Measurements from ENCODE around the gene PEMT. TPM values are rescaled to one million over a fixed set of nuclear protein-coding genes. Genes with fewer than 3 reads are reported as not detected.

PEMT gene
- total RNA-seq, 4 donors from 2014 or later: 17.7 to 24.8 (median 20.6) TPM

- DNase-seq (ENCODE audit: extremely low spot score): no peak
- no peaks in the 10 kb centered on the region for H3K9me3 ChIP-seq
- no peak overlapping the region for H3K4me3 ChIP-seq
- 91% methylated on average over 21 of the region's 21 CpGs for WGBS
- peaks cover 0 to under 1% (median 0%) of the 10 kb centered on the region in 4 donors for H3K36me3 ChIP-seq
- no peaks in the 10 kb centered on the region for H3K27me3 ChIP-seq
- no peak for TF ChIP-seq CTCF (IDR thresholded peaks at IDR 0.05)
- TF ChIP-seq POLR2AphosphoS5 (IDR thresholded peaks at IDR 0.05): no peak
- no peak for TF ChIP-seq POLR2A (IDR thresholded peaks at IDR 0.05; ENCODE audit: low read depth)
- no peak for TF ChIP-seq EP300 (IDR thresholded peaks at IDR 0.05)
- H3K4me1 ChIP-seq: peaks cover 0 to 4% (median 0%) of the 10 kb centered on the region in 4 donors
- H3K27ac ChIP-seq (replicated peaks in 1 of 4): no peak overlapping the region
- intact Hi-C loops (cut with DNase I): loop anchor here (5.0 kb wide), 1 partner anchor 139 kb away; no protein-coding TSS in a partner anchor
These were observed 88.6 kb downstream of the PEMT start for GRCh38 chr17:17502741-17503565.

GRCh38 chr17:17500999-17501605 lies 90.4 kb downstream of the PEMT start:
- no peak for TF ChIP-seq CTCF (IDR thresholded peaks at IDR 0.05)
- no peak for TF ChIP-seq EP300 (IDR thresholded peaks at IDR 0.05)
- TF ChIP-seq POLR2AphosphoS5 (IDR thresholded peaks at IDR 0.05): no peak
- TF ChIP-seq POLR2A (IDR thresholded peaks at IDR 0.05; ENCODE audit: low read depth): no peak
- 43% methylated on average over 14 of the region's 14 CpGs for WGBS
- H3K27ac ChIP-seq (replicated peaks in 1 of 4): no peak overlapping the region
- no peaks in the 10 kb centered on the region for H3K27me3 ChIP-seq
- H3K4me3 ChIP-seq: no peak overlapping the region
- H3K4me1 ChIP-seq: peaks cover 8 to 12% (median 10%) of the 10 kb centered on the region in 4 donors
- intact Hi-C loops (cut with DNase I): loop anchor here (5.0 kb wide), 1 partner anchor 141 kb away; no protein-coding TSS in a partner anchor
- no peak for DNase-seq (ENCODE audit: extremely low spot score)
- no peaks in the 10 kb centered on the region for H3K36me3 ChIP-seq
- no peaks in the 10 kb centered on the region for H3K9me3 ChIP-seq

DNA sequence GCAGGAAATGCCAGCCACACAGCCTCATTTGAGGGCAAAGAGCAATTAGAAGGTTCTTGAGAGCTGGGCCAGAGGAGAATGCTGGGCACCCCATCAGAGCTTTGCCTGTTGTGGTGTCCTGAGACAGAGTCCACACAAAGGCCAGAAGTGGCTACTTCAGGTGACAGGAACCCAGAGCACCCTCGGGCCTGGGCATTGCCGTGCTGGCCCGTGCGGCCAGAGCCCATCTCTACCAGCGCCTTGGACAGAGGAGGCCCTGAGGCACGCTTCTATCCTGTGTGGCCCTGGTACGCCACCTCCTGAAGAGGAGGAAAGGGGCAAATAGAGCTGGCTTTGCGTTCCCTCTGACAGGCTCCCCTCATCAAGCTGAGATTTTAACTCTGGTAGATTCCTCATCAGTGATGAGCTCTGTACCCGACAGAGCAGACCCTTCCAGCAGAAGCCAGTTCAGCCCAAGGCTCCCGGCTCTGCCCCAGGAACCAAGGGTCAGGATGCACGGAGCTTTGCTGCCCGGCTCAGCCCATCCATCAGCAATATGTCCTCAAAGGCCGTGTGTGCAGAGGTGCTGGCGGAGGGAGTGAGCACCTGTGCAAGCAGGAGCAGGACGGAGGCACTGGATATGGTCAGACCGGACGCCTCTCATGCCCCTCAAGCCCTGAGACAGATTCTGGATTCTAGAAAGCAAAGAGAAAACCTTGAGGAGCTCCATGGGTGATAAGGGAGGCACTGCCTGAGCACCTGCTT lies 91.9 kb downstream of the PEMT start:
- intact Hi-C loops (cut with DNase I): loop anchor here (5.0 to 10.0 kb wide), 2 partner anchors 143 to 145 kb away; no protein-coding TSS in a partner anchor
- no peak for DNase-seq (ENCODE audit: extremely low spot score)

More for the DNA sequence above, 91.9 kb downstream of the PEMT start:
- TF ChIP-seq POLR2A (IDR thresholded peaks at IDR 0.05; ENCODE audit: low read depth) (no peak), CTCF (IDR thresholded peaks at IDR 0.05) (no peak), EP300 (IDR thresholded peaks at IDR 0.05) (no peak)
- Histone ChIP-seq H3K36me3 (no peaks in the 10 kb centered on the region), H3K27ac (replicated peaks in 1 of 4) (no peak overlapping the region), H3K4me3 (no peak overlapping the region), H3K27me3 (no peaks in the 10 kb centered on the region), H3K9me3 (no peaks in the 10 kb centered on the region), H3K4me1 (peaks cover 21 to 27% (median 25%) of the 10 kb centered on the region in 4 donors)
- WGBS: 80% methylated on average over 2 of the region's 17 CpGs

All from esophagus muscularis mucosa (tissue), 4 donors.